Activated CD4-positive, alpha-beta memory T cell treated with anti-CD3 and anti-CD28 coated beads for 36 hours (primary cell): ENCODE measurements around the gene ABRACL. TPM values are rescaled to one million over a fixed set of nuclear protein-coding genes. Genes with fewer than 3 reads are reported as not detected.
A peak's percentile ranks its signal among the peaks of the same experiment; 100 is the strongest.
"Not testable (repeated sequence)": the region's sequence is repeated elsewhere in the genome, so short reads cannot be mapped to it uniquely, and the experiment has no call there.

Experiments used
- CTCF ChIA-PET: fragments of 350-600 bp; sonication (Branson Sonifier 250); formaldehyde crosslinking; loops from one replicate; lab custom pipeline; 2021; ENCODE audit warnings: antibody characterized with exemption, inconsistent platforms; lab: Charles Lee
- POLR2A ChIA-PET: fragments of 350-600 bp; sonication (Branson Sonifier 250); formaldehyde crosslinking; loops from one replicate; lab custom pipeline; 2021; ENCODE audit warnings: antibody characterized with exemption; lab: Charles Lee
- DNase-seq: peaks from one replicate; pipeline ENCODE4 v3.0.0-alpha.2; 2020
- H3K27ac Mint-ChIP-seq: one replicate; pipeline ENCODE4 v1.8.0; 2021; ENCODE audit warnings: mixed read lengths
- H3K27me3 Mint-ChIP-seq: one replicate; pipeline ENCODE4 v1.8.0; 2021; ENCODE audit warnings: mixed read lengths
- H3K36me3 Mint-ChIP-seq: one replicate; pipeline ENCODE4 v1.8.0; 2021; ENCODE audit warnings: mixed read lengths
- H3K4me1 Mint-ChIP-seq: one replicate; pipeline ENCODE4 v1.8.0; 2021; ENCODE audit warnings: low read depth, mixed read lengths
- H3K4me3 Mint-ChIP-seq: one replicate; pipeline ENCODE4 v1.8.0; 2021; ENCODE audit warnings: mild to moderate bottlenecking, mixed read lengths
- H3K9me3 Mint-ChIP-seq: one replicate; pipeline ENCODE4 v1.8.0; 2021; ENCODE audit warnings: mixed read lengths
- intact Hi-C: fragments of 100-400 bp; cut with micrococcal nuclease; formaldehyde crosslinking; loops from one replicate; pipeline ENCODE4 v1.15.1; 2023
- total RNA-seq, 2 experiments: library from RNA; stranded (reverse); gene quantifications; one replicate each; pipeline ENCODE4 v1.2.3, GENCODE V29; 2021

The ABRACL gene
- total RNA-seq, 2 experiments from 2014 or later = 179 to 182 TPM

DNA sequence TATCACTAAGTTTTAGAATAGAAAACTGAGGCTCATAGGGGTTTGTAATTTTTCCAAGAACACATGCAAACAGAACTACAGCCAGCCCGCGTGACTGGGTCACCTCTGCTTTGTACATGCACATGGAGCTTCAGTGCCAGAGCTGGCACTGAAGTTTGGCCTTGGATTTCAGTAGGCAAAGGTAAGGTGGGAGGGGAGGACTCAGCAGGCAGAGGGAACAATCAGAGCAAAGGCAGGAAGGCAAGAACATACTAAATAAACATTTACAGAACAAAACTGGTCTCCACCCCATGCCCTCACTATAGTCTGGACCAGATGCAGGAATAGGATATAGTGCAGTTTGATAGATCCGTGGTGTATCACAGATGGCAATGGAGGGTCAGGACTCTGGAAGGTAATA lies 13.6 kb upstream of the ABRACL start:
- Mint-ChIP-seq H3K36me3 (no peaks in the 10 kb centered on the region), H3K4me1 (no peaks in the 10 kb centered on the region), H3K27ac (no peak overlapping the region), H3K9me3 (no peaks in the 10 kb centered on the region), H3K27me3 (no peaks in the 10 kb centered on the region), H3K4me3 (no peak overlapping the region)
- ChIA-PET CTCF (interaction anchor here (0.6 kb wide), 1 partner anchor 179 kb away, joined by 3 read pairs; no protein-coding TSS in a partner anchor), POLR2A (no interaction called here)
- DNase-seq = no peak
- intact Hi-C loops = no loop called here

DNA sequence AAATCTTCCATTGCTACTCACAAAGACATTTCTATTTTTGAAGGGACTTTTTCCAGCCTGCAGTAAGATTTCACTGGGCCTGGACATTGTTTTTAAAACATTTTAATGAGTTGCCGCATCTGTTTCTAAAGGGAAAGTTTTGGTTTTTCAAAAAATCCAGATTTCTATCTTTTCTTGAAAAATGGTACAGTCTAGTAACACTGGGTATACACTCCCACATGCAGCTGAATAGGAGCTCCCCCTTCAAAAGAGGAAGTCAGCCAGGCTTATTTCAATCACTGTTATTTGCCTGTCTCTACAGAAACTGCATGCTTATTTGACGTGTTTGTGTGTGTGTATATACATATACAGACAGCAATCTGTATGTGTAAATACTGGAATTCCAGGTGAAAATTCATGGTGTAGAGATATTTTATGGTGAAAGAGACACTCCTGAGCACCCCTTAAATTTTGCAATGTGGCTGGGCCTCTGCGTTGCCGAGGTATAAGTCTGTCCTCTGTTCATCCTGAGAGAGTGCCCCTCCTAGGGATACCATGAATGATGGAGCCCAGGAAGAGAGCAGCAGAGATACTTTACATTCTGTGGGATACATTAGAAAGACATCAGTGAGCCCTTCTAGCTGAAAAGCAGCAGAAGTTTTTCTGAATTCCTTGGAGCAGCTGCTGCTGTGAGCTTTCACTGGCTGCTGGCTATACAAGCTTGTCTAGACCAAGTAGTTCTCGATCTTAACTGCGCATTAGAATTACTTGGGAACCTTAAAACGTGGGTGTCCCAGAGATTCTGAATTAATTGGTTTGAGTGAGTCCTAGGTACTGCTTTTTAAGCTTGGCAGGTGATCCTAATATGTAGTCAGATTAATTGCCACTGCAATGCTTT lies 12.0 kb upstream of the ABRACL start:
- Mint-ChIP-seq H3K27ac (no peak overlapping the region), H3K4me3 (no peak overlapping the region), H3K36me3 (no peaks in the 10 kb centered on the region), H3K9me3 (no peaks in the 10 kb centered on the region), H3K4me1 (no peaks in the 10 kb centered on the region), H3K27me3 (no peaks in the 10 kb centered on the region)
- CTCF ChIA-PET = no interaction called here
- POLR2A ChIA-PET = no interaction called here
- no peak for DNase-seq
- intact Hi-C loops = no loop called here

DNA sequence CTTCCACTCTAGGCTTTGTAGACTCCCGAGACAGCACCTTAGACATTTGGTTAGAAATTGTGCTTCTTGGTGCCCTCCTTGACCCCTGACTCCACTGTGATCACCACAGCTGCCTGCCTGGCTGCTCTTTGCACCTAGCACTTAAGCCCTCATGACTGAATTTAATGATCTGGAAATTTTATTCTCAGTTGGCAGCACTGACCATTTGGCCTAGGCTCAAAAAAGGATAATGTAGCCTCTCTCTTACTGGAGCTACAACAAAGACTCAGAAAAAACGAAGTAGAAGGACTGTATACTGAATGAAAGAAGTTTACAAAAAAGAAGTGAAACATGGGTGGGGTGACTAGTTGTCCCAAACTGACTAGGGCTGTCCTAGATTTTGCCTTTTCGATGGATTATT lies 11.3 kb upstream of the ABRACL start:
- ChIA-PET POLR2A (no interaction called here), CTCF (interaction anchor here (1.2 kb wide), 1 partner anchor 107 kb away, joined by 3 read pairs; no protein-coding TSS in a partner anchor)
- H3K36me3 Mint-ChIP-seq = no peaks in the 10 kb centered on the region
- no peaks in the 10 kb centered on the region for H3K9me3 Mint-ChIP-seq
- no peak overlapping the region for H3K27ac Mint-ChIP-seq
- intact Hi-C loops = no loop called here
- no peaks in the 10 kb centered on the region for H3K4me1 Mint-ChIP-seq
- no peak overlapping the region for H3K4me3 Mint-ChIP-seq
- no peak for DNase-seq
- H3K27me3 Mint-ChIP-seq = no peaks in the 10 kb centered on the region

DNA sequence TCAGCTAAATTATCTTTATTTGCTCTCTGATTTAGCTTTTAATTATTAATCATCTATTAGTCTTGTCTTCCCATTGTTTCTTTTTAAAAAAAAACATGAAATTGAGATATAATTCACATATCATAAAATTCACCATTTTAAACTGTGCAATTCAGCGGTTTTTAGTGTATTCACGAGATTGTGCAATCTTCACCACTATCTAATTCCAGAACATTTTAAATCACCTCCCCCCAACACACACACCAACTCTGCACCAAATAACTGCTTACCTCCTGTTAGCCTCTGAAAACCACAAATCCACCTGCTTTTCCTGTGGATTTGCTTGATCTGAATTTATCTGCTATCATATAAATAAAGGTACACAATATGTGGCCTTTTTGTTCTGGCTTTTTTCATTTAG lies 8.8 kb upstream of the ABRACL start:
- Mint-ChIP-seq H3K4me1 (no peaks in the 10 kb centered on the region), H3K27ac (no peak overlapping the region), H3K36me3 (no peaks in the 10 kb centered on the region), H3K27me3 (no peaks in the 10 kb centered on the region), H3K4me3 (no peak overlapping the region), H3K9me3 (no peaks in the 10 kb centered on the region)
- ChIA-PET CTCF (no interaction called here), POLR2A (interaction anchor here (0.6 kb wide), 1 partner anchor 147 kb away, joined by 3 read pairs; no protein-coding TSS in a partner anchor)
- intact Hi-C loops = no loop called here
- no peak for DNase-seq

DNA sequence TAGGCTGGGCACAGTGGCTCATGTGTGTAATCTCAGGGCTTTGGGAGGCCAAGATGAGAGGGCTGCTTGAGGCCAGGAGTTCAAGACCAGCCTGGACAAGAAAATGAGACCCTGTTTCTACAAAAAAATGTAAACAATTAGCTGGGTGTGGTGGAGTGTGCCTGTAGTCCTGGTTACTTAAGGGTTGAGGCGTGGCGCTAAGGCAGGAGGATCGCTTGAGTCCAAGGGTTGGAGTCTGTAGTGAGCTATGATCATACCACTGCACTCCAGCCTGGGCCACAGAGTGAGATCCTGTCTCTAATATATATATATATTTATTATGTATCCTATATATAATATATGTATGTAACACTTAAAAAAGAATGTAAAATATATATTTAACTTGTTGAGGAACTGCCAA lies 7.9 kb upstream of the ABRACL start:
- H3K36me3 Mint-ChIP-seq = no peaks in the 10 kb centered on the region
- intact Hi-C loops = no loop called here
- POLR2A ChIA-PET = no interaction called here
- H3K27ac Mint-ChIP-seq = no peak overlapping the region
- CTCF ChIA-PET = no interaction called here
- H3K4me3 Mint-ChIP-seq = no peak overlapping the region
- no peaks in the 10 kb centered on the region for H3K4me1 Mint-ChIP-seq
- no peak for DNase-seq
- no peaks in the 10 kb centered on the region for H3K9me3 Mint-ChIP-seq
- no peaks in the 10 kb centered on the region for H3K27me3 Mint-ChIP-seq

DNA sequence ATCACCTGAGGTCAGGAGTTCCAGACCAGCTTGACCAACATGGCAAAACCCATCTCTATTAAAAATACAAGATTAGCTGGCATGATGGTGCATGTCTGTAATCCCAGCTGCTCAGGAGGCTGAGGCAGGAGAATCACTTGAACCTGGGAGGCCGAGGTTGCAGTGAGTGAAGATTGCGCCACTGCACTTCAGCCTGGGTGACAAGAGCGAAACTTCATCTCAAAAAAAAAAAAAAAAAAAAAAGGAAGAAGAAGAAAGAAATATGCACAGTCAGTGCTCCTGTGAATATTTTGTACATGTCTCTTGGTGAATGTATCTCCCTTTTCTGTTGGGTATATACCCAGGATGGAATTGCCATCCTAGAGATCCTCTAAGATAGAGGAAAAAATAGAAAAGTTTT lies 3.1 kb upstream of the ABRACL start:
- DNase-seq, CTCF ChIA-PET, H3K4me1 Mint-ChIP-seq, H3K9me3 Mint-ChIP-seq, H3K4me3 Mint-ChIP-seq, H3K27me3 Mint-ChIP-seq, H3K36me3 Mint-ChIP-seq, POLR2A ChIA-PET, H3K27ac Mint-ChIP-seq: not testable (repeated sequence)
- intact Hi-C loops = loop anchor here (5.0 kb wide), 1 partner anchor 373 kb away; no protein-coding TSS in a partner anchor

DNA sequence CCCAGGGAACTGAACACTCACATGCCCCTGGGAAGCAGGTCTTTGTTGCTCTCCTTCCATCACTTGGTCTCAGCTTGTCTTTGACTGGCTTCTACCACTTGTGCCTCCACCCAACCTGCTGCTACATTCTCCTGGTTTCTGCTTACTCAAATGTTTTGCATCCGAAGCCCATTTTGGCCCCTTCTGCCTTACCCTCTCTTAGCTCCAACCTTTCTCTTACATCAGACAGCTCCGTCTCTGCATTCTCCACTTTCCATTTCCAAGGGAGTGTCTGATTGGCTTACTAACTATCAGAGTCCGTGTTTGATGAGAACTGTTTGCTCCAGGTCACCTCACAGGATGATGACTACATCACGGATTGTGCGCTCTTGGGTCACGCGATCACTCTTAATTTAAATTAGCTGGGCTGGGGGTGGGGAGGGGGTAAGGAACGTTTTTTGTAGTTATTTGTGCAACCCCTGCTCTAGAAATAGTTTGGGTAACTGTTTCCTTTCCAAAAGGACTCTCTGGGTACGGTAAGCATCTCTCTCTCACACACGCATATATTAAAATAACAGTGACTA lies 844 bp upstream of the ABRACL start:
- ChIA-PET POLR2A (interaction anchor here (0.6 to 1.9 kb wide), 8 partner anchors 39 to 345 kb away, joined by 3 to 10 read pairs (median 4); no protein-coding TSS in a partner anchor), CTCF (interaction anchor here (0.8 to 1.3 kb wide), 2 partner anchors 265 to 342 kb away, joined by 3 to 5 read pairs; no protein-coding TSS in a partner anchor)
- peak; percentile 74 for DNase-seq
- Mint-ChIP-seq H3K27ac (no peak overlapping the region), H3K9me3 (no peaks in the 10 kb centered on the region), H3K36me3 (peaks cover 2% of the 10 kb centered on the region), H3K4me3 (no peak overlapping the region), H3K27me3 (no peaks in the 10 kb centered on the region), H3K4me1 (peaks cover 10% of the 10 kb centered on the region)
- intact Hi-C loops = loop anchor here (1.0 to 5.0 kb wide), 10 partner anchors 39 to 375 kb away; partner anchors contain the start of genes CCDC28A, CITED2, HECA and REPS1

DNA sequence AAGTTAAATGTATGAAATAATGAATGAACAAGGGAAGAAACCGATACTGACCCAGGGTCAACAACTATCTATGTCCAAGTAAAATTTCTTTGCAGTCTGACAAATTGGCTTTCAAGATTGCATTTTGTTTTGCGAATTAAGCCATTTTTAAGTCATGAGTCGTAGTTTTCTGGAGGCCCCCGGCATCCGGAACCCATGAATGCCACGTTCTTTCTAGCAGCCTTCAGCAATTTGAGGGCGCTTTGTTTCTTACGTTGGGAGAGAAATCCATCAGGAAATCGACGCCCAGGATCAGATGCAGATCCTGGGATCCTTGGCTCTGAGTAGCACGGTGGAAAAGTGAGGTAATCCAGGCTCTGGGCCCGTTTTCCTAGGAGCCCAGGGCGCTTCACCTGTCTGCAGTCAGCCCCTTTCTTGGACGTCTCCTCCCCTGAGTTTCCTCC lies 309 bp upstream of the ABRACL start:
- H3K36me3 Mint-ChIP-seq = peaks cover 2% of the 10 kb centered on the region
- no peaks in the 10 kb centered on the region for H3K27me3 Mint-ChIP-seq
- H3K4me1 Mint-ChIP-seq = peaks cover 13% of the 10 kb centered on the region
- intact Hi-C loops = loop anchor here (1.0 to 5.0 kb wide), 9 partner anchors 40 to 376 kb away; partner anchors contain the start of genes CCDC28A, CITED2, HECA and REPS1
- ChIA-PET POLR2A (interaction anchor here (0.9 to 1.9 kb wide), 3 partner anchors 41 to 221 kb away, joined by 3 to 10 read pairs (median 3); no protein-coding TSS in a partner anchor), CTCF (interaction anchor here (0.8 to 1.4 kb wide), 3 partner anchors 104 to 342 kb away, joined by 3 to 5 read pairs (median 3); no protein-coding TSS in a partner anchor)
- no peak overlapping the region for H3K4me3 Mint-ChIP-seq
- no peak overlapping the region for H3K27ac Mint-ChIP-seq
- H3K9me3 Mint-ChIP-seq = no peaks in the 10 kb centered on the region
- no peak for DNase-seq

DNA sequence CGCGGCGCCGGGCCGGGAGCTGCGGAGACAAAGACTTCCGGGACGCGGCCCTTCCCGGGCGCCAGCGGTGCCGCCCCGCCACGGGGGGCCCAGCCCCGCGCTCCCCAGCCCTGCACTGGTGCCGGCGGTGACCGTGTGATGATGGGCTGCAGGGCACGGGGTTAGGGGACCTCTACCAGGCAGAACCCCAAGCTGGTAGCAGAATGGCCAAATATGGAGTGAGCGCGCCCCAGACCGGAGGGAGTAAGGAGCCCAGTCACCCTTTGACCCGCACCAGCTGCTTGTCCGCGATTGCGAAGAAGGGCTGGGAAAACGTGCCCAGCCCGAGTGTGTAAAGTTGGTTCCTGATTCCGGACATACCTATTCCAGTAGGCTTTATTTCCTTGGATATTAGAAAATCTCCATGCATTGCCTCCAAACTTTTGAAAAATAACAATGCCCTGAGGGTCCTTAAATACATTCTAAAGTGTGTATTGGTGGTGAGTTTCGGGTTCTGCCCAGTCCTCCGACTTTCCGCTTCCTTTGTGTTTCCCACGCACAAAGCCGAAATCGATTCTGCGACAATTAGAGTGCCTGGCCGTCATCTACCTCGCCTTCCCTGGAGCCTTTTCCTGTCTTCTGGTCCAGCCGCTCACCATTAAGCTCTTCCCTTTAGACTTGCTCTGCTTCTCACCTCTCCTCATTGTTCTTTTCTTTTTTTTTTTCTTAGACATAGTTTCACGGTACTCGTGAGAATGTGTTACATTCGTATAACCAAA lies 1.1 kb downstream of the ABRACL start:
- POLR2A ChIA-PET = interaction anchor here (0.9 to 2.5 kb wide), 6 partner anchors 8 to 262 kb away, joined by 3 to 8 read pairs (median 3); partner anchors contain the start of gene TXLNB
- peaks cover 23% of the 10 kb centered on the region for H3K4me1 Mint-ChIP-seq
- intact Hi-C loops = loop anchor here (2.0 to 5.0 kb wide), 7 partner anchors 71 to 377 kb away; partner anchors contain the start of genes CITED2, HECA and TXLNB
- DNase-seq = peak; percentile 52
- no peaks in the 10 kb centered on the region for H3K9me3 Mint-ChIP-seq
- peaks cover 12% of the 10 kb centered on the region for H3K36me3 Mint-ChIP-seq
- no peak overlapping the region for H3K27ac Mint-ChIP-seq
- CTCF ChIA-PET = interaction anchor here (1.1 to 1.4 kb wide), 2 partner anchors 96 to 102 kb away, joined by 3 to 4 read pairs; no protein-coding TSS in a partner anchor
- H3K27me3 Mint-ChIP-seq = no peaks in the 10 kb centered on the region
- no peak overlapping the region for H3K4me3 Mint-ChIP-seq

DNA sequence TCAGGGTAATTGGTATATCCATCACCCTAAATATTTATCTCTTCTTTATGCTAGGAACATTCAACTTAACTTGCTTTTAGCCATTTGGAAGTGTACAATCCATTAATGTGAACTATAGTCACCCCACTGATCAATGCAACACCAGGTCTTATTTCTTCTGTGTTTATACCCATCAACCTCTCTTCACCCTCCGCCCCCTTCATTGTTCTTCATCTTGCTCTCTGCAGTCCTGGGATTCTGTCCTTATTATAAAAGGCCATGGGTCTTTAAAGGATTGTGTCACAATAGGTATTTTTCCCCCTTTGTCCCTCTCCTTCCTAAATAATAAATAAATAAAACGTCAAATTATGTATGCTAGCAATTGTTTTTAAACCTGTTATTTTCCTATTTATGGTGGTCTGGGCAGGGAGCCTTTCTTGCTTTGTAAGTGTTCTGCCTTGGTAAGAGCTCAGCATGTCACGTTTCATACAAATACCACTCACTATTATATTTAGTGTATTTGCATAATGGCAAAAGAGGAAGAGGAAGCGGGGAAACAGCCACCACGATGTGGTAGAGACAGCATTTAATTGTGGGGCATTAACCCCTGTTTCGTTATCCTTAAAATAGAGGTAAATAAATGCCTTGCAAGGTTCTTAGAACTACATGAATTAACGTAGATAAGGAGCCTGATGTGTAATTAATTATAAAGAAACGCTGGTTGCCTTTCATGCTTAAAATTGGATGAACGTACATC lies 1.9 kb downstream of the ABRACL start:
- intact Hi-C loops = no loop called here
- peaks cover 23% of the 10 kb centered on the region for H3K4me1 Mint-ChIP-seq
- H3K27me3 Mint-ChIP-seq = no peaks in the 10 kb centered on the region
- H3K36me3 Mint-ChIP-seq = peaks cover 19% of the 10 kb centered on the region
- no peaks in the 10 kb centered on the region for H3K9me3 Mint-ChIP-seq
- CTCF ChIA-PET = interaction anchor here (1.6 kb wide), 1 partner anchor 44 kb away, joined by 3 read pairs; no protein-coding TSS in a partner anchor
- H3K27ac Mint-ChIP-seq = no peak overlapping the region
- peak; percentile 31 for DNase-seq
- POLR2A ChIA-PET = interaction anchor here (1.4 to 2.5 kb wide), 3 partner anchors 7 to 123 kb away, joined by 3 to 8 read pairs (median 7); no protein-coding TSS in a partner anchor
- H3K4me3 Mint-ChIP-seq = no peak overlapping the region

DNA sequence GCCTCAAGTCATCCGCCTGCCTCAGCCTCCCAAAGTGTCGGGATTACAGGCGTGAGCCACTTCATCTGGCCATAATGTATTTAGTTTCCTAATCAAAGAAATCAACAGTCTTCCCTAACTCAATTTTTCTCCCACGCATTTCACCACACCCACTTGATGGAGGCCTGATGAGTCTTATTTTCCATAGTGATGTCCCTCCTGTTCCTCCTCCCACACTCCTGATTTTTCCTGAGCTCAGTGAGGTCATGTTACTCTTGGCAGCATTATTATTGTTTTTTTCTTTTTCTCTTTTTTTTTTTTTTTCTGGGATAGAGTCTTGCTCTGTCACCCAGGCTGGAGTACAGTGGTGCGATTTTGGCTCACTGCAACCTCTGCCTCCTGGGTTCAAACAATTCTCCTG lies 8.9 kb downstream of the ABRACL start:
- POLR2A ChIA-PET = interaction anchor here (1.1 to 2.2 kb wide), 2 partner anchors 8 to 11 kb away, joined by 3 to 7 read pairs; partner anchors contain the start of gene ABRACL
- Mint-ChIP-seq H3K9me3 (no peaks in the 10 kb centered on the region), H3K27me3 (no peaks in the 10 kb centered on the region), H3K4me1 (peaks cover 30% of the 10 kb centered on the region), H3K27ac (peak overlapping the region; percentile 43), H3K36me3 (peaks cover 58% of the 10 kb centered on the region), H3K4me3 (no peak overlapping the region)
- no peak for DNase-seq
- CTCF ChIA-PET = no interaction called here
- intact Hi-C loops = no loop called here
